Esophagus muscularis mucosa (tissue), 4 donors: ENCODE data around the gene SPAG7. TPM values are rescaled to one million over a fixed set of nuclear protein-coding genes. Genes with fewer than 3 reads are reported as not detected.

Source experiments
- DNase-seq: peaks from one replicate; pipeline ENCODE4 v3.0.0-alpha.2; 2017; ENCODE audit errors: extremely low spot score
- H3K27ac ChIP-seq, 4 donors: fragments of 200-600 bp; sonication (generic); replicated peaks in 1 of 4; 1 replicate in 3 of 4; 2 replicates in 1 of 4; pipeline ENCODE4 v1.5.1; 2016 to 2019; ENCODE audit warnings: mild to moderate bottlenecking in 1 of 4
- H3K27me3 ChIP-seq, 4 donors: fragments of 200-600 bp; sonication (generic); one replicate each; pipeline versions ENCODE4 v1.5.1 to v1.6.0; 2016 to 2019
- H3K36me3 ChIP-seq, 4 donors: fragments of 200-600 bp; sonication (generic); one replicate each; pipeline ENCODE4 v1.5.1; 2016 to 2019
- H3K4me1 ChIP-seq, 4 donors: fragments of 200-600 bp; sonication (generic); one replicate each; pipeline ENCODE4 v1.5.1; 2016 to 2019
- H3K4me3 ChIP-seq, 4 donors: fragments of 200-600 bp; sonication (generic); 1 replicate in 2 of 4; 2 replicates in 2 of 4; pipeline ENCODE4 v1.5.1; 2016 to 2019; ENCODE audit warnings: mild to moderate bottlenecking in 4 of 4, moderate library complexity in 1 of 4
- H3K9me3 ChIP-seq, 4 donors: fragments of 200-600 bp; sonication (generic); 1 replicate in 3 of 4; 2 replicates in 1 of 4; pipeline ENCODE4 v1.5.1; 2016 to 2019
- EP300 ChIP-seq: sonication (generic); formaldehyde crosslinking; IDR thresholded peaks from one replicate; pipeline ENCODE4 v1.6.1; 2017; ENCODE audit warnings: antibody characterized with exemption
- POLR2A ChIP-seq: fragments of 450-650 bp; IDR thresholded peaks from one replicate; pipeline ENCODE4 v1.6.1; 2017; ENCODE audit warnings: antibody characterized with exemption, moderate library complexity, mild to moderate bottlenecking, low read depth
- POLR2AphosphoS5 ChIP-seq, 2 donors: sonication (generic); formaldehyde crosslinking; IDR thresholded peaks; one replicate each; pipeline ENCODE4 v1.6.1; 2017; ENCODE audit warnings: antibody characterized with exemption in 2 of 2
- WGBS: methylation state at CpG from one replicate; pipeline ENCODE4 v1.1.5; 2018; 5-methylcytosine and 5-hydroxymethylcytosine counted together
- intact Hi-C: fragments of 100-400 bp; cut with DNase I; formaldehyde crosslinking; loops from one replicate; pipeline ENCODE4 v1.15.1; 2023
- total RNA-seq, 4 donors: library from RNA; depleted of rRNA; stranded (reverse); fragments of >200 nt; gene quantifications; one replicate each; pipeline versions ENCODE4 v1.1.0 to v1.2.1, GENCODE V29; 2016
- TF ChIP-seq, protein P1 (sequence below), 3 experiments: fragments of 200-600 bp in 2 of 3; fragments of 450-650 bp in 1 of 3; sonication (generic) in 2 of 3; IDR thresholded peaks; one replicate each; pipeline ENCODE4 v1.5.1; 2017 to 2019; ENCODE audit warnings: antibody characterized with exemption in 3 of 3, mild to moderate bottlenecking in 2 of 3, moderate library complexity in 1 of 3

Gene SPAG7
- total RNA-seq, 4 donors from 2014 or later: 45.5 to 74.7 (median 63.6) TPM

DNA sequence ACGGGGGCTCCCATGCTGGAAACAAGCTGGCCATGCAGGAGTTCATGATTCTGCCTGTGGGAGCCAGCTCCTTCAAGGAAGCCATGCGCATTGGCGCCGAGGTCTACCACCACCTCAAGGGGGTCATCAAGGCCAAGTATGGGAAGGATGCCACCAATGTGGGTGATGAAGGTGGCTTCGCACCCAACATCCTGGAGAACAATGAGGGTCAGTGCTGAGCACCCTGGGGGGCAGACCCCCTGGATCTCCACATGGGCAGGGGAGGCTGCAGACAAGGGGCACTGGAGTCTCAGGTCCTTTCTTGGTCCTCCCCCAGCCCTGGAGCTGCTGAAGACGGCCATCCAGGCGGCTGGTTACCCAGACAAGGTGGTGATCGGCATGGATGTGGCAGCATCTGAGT lies 12.5 kb downstream of the SPAG7 start:
- intact Hi-C loops: no loop called here
- H3K4me3 ChIP-seq: no peak overlapping the region
- peaks cover 14 to 21% (median 20%) of the 10 kb centered on the region in 4 donors for H3K4me1 ChIP-seq
- TF ChIP-seq POLR2AphosphoS5 (IDR thresholded peaks at IDR 0.05) (no peak), POLR2A (no peak), EP300 (no peak)
- TF ChIP-seq, protein P1, sequence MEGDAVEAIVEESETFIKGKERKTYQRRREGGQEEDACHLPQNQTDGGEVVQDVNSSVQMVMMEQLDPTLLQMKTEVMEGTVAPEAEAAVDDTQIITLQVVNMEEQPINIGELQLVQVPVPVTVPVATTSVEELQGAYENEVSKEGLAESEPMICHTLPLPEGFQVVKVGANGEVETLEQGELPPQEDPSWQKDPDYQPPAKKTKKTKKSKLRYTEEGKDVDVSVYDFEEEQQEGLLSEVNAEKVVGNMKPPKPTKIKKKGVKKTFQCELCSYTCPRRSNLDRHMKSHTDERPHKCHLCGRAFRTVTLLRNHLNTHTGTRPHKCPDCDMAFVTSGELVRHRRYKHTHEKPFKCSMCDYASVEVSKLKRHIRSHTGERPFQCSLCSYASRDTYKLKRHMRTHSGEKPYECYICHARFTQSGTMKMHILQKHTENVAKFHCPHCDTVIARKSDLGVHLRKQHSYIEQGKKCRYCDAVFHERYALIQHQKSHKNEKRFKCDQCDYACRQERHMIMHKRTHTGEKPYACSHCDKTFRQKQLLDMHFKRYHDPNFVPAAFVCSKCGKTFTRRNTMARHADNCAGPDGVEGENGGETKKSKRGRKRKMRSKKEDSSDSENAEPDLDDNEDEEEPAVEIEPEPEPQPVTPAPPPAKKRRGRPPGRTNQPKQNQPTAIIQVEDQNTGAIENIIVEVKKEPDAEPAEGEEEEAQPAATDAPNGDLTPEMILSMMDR (IDR thresholded peaks at IDR 0.05): no peak
- H3K9me3 ChIP-seq: no peaks in the 10 kb centered on the region
- peaks cover 12 to 31% (median 23%) of the 10 kb centered on the region in 4 donors for H3K36me3 ChIP-seq
- no peak for DNase-seq
- no peaks in the 10 kb centered on the region for H3K27me3 ChIP-seq
- whole genome bisulfite sequencing: 92% methylated on average over 8 of the region's 8 CpGs
- H3K27ac ChIP-seq: no peak overlapping the region

DNA sequence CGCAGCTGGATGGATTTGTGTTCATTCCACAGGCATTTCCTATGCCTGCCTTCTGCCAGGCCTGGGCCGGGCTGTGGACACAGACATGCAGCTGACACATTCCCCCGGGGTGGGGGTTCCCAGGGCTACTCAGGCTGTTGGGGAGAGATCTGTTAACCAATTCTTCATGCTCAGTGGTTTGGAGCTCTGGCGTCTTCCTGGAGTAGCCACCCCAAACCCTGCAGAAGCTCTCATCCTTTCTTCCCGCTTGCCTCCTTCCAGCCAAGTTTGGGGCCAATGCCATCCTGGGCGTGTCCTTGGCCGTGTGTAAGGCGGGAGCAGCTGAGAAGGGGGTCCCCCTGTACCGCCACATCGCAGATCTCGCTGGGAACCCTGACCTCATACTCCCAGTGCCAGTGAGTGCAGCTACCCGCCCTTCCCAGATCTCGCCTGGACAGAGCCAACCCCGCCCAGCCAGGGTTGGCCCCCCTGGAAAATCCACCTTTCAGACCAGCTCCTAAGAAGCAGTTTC lies 14.1 kb downstream of the SPAG7 start:
- no peak for DNase-seq
- peaks cover 0 to 15% (median 7%) of the 10 kb centered on the region in 4 donors for H3K36me3 ChIP-seq
- TF ChIP-seq, protein P1 (IDR thresholded peaks at IDR 0.05): no peak
- TF ChIP-seq POLR2A: no peak
- no peak for TF ChIP-seq POLR2AphosphoS5 (IDR thresholded peaks at IDR 0.05)
- TF ChIP-seq EP300: no peak
- H3K4me1 ChIP-seq: peaks cover 19 to 36% (median 29%) of the 10 kb centered on the region in 4 donors
- no peak overlapping the region for H3K4me3 ChIP-seq
- WGBS: 75% methylated on average over 14 of the region's 14 CpGs
- intact Hi-C loops: no loop called here
- no peaks in the 10 kb centered on the region for H3K27me3 ChIP-seq
- no peaks in the 10 kb centered on the region for H3K9me3 ChIP-seq
- no peak overlapping the region for H3K27ac ChIP-seq

DNA sequence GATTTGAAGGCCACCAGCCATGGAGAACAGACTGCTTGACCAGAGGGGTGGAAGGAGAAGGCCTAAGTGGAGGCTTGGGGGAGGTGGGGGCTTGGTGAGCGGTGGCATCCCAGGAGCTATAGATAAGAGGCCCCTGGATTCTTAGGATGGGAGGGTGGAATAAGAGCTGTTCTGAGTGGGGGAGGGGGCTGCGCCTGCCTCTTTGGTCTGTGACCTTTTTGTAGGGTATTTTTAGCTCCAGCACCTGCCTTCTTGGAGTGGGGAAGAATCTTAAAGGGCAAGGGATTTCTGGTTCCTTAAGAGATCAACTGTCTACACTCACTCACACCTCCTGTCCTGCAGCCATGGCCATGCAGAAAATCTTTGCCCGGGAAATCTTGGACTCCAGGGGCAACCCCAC lies 16.1 kb downstream of the SPAG7 start:
- Histone ChIP-seq H3K4me3 (no peak overlapping the region), H3K36me3 (peaks cover 0 to 11% (median 3%) of the 10 kb centered on the region in 4 donors), H3K27me3 (no peaks in the 10 kb centered on the region), H3K4me1 (peaks cover 23 to 41% (median 37%) of the 10 kb centered on the region in 4 donors), H3K27ac (peak overlapping the region; percentile 94 to 100 (median 98)), H3K9me3 (peaks cover 0 to 2% (median 0%) of the 10 kb centered on the region in 4 donors)
- intact Hi-C loops: no loop called here
- 59% methylated on average over 3 of the region's 3 CpGs for WGBS
- TF ChIP-seq POLR2A: no peak
- TF ChIP-seq, protein P1 (IDR thresholded peaks at IDR 0.05): no peak
- TF ChIP-seq EP300: no peak
- no peak for TF ChIP-seq POLR2AphosphoS5 (IDR thresholded peaks at IDR 0.05)
- DNase-seq: no peak

DNA sequence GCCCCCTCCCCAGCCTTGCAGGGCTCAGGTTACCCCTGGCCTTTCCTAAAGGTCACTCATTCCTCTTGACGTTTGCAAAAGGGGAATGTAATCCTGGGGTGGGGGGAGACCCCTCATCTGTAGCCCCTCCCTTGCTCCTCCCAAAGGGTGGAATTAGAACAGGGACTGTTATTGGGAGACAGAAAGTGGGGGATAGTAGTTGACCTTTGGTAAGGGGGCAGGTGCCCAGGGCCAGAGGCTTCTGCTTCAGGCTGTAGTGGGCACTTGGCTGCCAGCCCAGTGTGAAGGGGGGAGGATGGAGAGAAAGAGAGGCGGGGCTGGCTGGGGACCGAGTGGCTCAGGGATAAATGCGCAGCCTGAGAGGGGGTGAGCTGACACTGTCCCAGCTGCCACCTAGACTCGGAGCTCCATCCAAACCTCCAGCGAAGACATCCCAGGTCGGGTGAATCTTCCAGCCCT lies 16.8 kb downstream of the SPAG7 start, which contains the start of gene ENO3:
Gene ENO3 (plus strand): TSS at position 374 of the 459 bp plus-strand sequence. CDS start 711 bp downstream, outside the sequence.
- 46% methylated on average over 5 of the region's 7 CpGs for WGBS
- H3K9me3 ChIP-seq: peaks cover 0 to 2% (median 0%) of the 10 kb centered on the region in 4 donors
- TF ChIP-seq POLR2A (no peak), EP300 (no peak), POLR2AphosphoS5 (IDR thresholded peaks at IDR 0.05) (no peak)
- TF ChIP-seq, protein P1 (IDR thresholded peaks at IDR 0.05): no peak
- no peaks in the 10 kb centered on the region for H3K27me3 ChIP-seq
- peak within 1 kb of the TSS; percentile 87 to 100 (median 100) for H3K4me3 ChIP-seq
- peaks cover 30 to 48% (median 44%) of the 10 kb centered on the region in 4 donors for H3K4me1 ChIP-seq
- H3K36me3 ChIP-seq: peaks cover 0 to 18% (median 10%) of the 10 kb centered on the region in 4 donors
- intact Hi-C loops: no loop called here
- DNase-seq: no peak
- H3K27ac ChIP-seq: peak within 1 kb of the TSS; percentile 94 to 100 (median 98)
